ENCODE results near the gene S100A10. TPM values are rescaled to one million over a fixed set of nuclear protein-coding genes. Genes with fewer than 3 reads are reported as not detected.

S100A10 gene
- total RNA-seq, 1 donor from 2014 or later: 245 TPM

GRCh38 chr1:151985270-151985669 lies 8.4 kb downstream of the S100A10 start:
- DNase-seq: no peak
- Mint-ChIP-seq H3K36me3 (ENCODE audit: unreplicated experiment) (no peaks in the 10 kb centered on the region), H3K27me3 (ENCODE audit: unreplicated experiment) (no peaks in the 10 kb centered on the region), H3K9me3 (ENCODE audit: unreplicated experiment) (no peaks in the 10 kb centered on the region), H3K27ac (ENCODE audit: unreplicated experiment) (no peak overlapping the region), H3K4me1 (ENCODE audit: low read depth, unreplicated experiment) (peaks cover 8% of the 10 kb centered on the region), H3K4me3 (ENCODE audit: unreplicated experiment) (no peak overlapping the region)
- no peak for TF ChIP-seq CTCF (IDR thresholded peaks at IDR 0.05; ENCODE audit: partially characterized antibody, unreplicated experiment)

GRCh38 chr1:151984313-151984956 lies 9.2 kb downstream of the S100A10 start:
- Mint-ChIP-seq H3K36me3 (ENCODE audit: unreplicated experiment) (no peaks in the 10 kb centered on the region), H3K4me3 (ENCODE audit: unreplicated experiment) (no peak overlapping the region), H3K9me3 (ENCODE audit: unreplicated experiment) (no peaks in the 10 kb centered on the region), H3K27me3 (ENCODE audit: unreplicated experiment) (no peaks in the 10 kb centered on the region), H3K4me1 (ENCODE audit: low read depth, unreplicated experiment) (peaks cover 13% of the 10 kb centered on the region), H3K27ac (ENCODE audit: unreplicated experiment) (no peak overlapping the region)
- DNase-seq: no peak
- TF ChIP-seq CTCF (IDR thresholded peaks at IDR 0.05; ENCODE audit: partially characterized antibody, unreplicated experiment): no peak

- no peak for DNase-seq
- Mint-ChIP-seq H3K36me3 (ENCODE audit: unreplicated experiment) (no peaks in the 10 kb centered on the region), H3K27me3 (ENCODE audit: unreplicated experiment) (peaks cover 2% of the 10 kb centered on the region), H3K27ac (ENCODE audit: unreplicated experiment) (no peak overlapping the region), H3K9me3 (ENCODE audit: unreplicated experiment) (no peaks in the 10 kb centered on the region), H3K4me1 (ENCODE audit: low read depth, unreplicated experiment) (peaks cover 14% of the 10 kb centered on the region), H3K4me3 (ENCODE audit: unreplicated experiment) (no peak overlapping the region)
- TF ChIP-seq CTCF (IDR thresholded peaks at IDR 0.05; ENCODE audit: partially characterized antibody, unreplicated experiment): no peak
Observed at GRCh38 chr1:151982300-151983005, 11.2 kb downstream of the S100A10 start.

GRCh38 chr1:151981178-151981525 lies 12.5 kb downstream of the S100A10 start:
- Mint-ChIP-seq H3K36me3 (ENCODE audit: unreplicated experiment) (no peaks in the 10 kb centered on the region), H3K4me3 (ENCODE audit: unreplicated experiment) (no peak overlapping the region), H3K27me3 (ENCODE audit: unreplicated experiment) (peaks cover 2% of the 10 kb centered on the region), H3K4me1 (ENCODE audit: low read depth, unreplicated experiment) (peaks cover 16% of the 10 kb centered on the region), H3K9me3 (ENCODE audit: unreplicated experiment) (no peaks in the 10 kb centered on the region), H3K27ac (ENCODE audit: unreplicated experiment) (no peak overlapping the region)
- no peak for DNase-seq
- TF ChIP-seq CTCF (IDR thresholded peaks at IDR 0.05; ENCODE audit: partially characterized antibody, unreplicated experiment): no peak
